HG03432 (cell line): ENCODE data around the gene CHD9NB.

Experiments used
- ATAC-seq: cut with Tn5 transposase; IDR thresholded peaks from one replicate; pipeline ENCODE4 v1.9.1; 2021; ENCODE audit warnings: mild to moderate bottlenecking, moderate library complexity; ENCODE audit not compliant: unreplicated experiment

The CHD9NB gene

DNA sequence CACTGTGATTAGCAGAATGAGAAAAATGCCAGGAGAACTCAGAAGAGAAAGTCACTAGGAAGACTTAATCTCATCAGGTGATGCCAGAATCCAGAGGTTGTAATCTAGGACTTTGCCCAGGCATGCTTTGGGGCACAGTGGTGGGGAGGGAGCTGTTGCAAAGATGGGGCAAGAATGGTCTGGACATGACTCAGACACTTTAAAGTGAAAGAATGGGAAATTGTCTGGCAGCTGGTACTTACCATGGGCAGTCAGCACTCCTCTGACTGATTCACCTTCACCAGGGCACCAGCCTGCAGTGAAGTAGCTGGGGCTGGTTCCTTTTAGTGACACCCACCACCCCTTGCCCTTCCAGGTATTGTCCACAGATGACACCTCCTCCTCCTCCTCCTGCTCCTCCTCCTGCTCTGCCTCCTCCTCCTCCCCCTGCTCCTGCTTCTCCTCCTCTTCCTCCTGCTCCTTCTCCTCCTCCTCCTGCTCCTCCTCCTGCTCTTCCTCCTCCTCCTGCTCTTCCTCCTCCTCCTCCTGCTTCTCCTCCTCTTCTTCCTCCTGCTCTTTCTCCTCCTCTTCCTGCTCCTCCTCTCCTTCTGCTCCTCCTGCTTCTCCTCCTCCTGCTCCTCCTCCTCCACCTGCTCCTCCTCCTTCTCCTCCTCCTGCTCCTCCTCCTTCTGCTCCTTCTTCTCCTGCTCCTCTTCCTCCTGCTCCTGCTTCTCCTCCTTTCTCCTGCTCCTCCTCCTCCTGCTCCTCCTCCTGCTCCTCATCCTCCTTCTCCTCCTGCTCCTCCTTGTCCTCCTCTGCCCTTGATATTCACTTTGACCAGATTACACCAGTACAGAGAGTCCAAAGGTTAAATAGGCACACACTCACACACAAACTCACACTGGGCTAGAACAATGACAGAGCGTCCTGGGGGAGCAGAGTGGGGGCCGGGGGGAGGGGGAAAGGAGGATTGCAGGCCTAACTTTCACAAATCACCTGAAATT is at the start of gene CHD9NB:
Gene CHD9NB, minus strand, starts transcription at position 379 of the 983 bp plus-strand sequence. CDS start 8,739 bp downstream, outside the sequence.
- peak; percentile 43 for ATAC-seq

- no peak for ATAC-seq
Observed at GRCh38 chr16:53100889-53101288, 48.2 kb upstream of the CHD9NB start.

DNA sequence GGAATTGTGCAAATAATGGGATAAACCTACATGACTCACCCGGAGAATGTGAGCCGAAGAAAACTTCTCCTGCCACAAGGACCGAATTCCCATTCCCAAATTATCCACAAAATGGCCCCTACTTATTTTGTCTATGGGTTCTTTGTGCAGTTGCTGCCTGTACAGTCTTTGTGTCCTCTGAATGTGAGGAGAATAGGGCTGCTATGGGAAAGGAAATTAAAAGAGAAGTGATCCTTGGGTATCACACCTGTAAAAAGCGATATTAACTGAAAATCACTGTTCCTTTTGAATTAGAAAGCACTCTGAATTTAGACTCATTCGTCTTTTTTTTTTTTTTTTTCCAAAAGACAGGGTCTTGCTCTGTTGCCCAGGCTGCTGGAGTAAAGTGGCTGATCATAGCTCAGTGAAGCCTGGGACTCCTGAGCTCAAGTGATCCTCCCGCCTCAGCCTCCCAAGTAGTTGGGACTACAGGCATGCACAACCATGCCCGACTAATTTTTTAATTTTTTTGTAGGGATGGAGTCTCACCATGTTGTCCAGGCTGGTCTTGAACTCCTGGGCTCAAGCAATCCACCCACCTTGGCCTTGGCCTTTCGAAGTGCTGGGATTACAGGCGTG is 47.5 kb upstream of the CHD9NB start:
- no peak for ATAC-seq

GRCh38 chr16:53099318-53100130 is 46.8 kb upstream of the CHD9NB start:
- peak; percentile 63 for ATAC-seq

DNA sequence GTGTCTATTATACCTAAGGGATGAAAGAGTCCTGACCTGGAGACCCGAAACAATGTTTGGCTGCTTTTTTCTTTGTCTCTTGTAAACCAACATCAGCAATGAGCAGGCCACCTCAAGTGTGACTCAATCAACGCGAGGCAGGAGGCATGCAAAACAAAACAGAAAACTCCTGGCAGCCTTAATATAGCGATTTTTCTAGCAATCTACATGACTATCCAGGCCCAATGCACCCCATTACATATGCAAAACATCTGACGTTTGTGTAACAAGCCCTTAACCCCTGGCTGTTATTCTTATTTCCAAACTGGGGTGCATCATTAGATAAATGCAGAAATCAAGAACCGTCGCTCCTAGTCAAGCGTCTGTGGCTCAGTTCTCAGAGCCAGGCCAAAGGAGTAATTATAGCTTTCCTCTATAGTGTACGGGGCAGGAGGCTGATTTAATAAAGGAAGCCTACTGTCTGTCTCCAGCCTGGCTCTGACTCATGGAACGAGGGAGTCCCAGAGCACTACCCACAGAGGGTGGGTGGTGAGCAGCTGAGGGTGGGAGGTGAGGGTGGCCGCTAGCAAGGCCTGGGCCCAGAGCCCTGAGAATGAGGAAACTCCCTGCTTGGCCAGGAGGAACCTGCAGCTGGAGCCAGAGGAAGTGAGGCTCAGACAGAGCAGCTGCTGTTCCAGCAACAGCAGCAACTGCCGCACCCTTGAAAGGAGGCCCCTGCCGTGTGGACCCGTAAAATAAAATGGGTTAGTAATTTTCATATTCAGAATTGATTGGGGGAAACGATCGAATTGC is 46.0 kb upstream of the CHD9NB start:
- ATAC-seq: peak; percentile 70

DNA sequence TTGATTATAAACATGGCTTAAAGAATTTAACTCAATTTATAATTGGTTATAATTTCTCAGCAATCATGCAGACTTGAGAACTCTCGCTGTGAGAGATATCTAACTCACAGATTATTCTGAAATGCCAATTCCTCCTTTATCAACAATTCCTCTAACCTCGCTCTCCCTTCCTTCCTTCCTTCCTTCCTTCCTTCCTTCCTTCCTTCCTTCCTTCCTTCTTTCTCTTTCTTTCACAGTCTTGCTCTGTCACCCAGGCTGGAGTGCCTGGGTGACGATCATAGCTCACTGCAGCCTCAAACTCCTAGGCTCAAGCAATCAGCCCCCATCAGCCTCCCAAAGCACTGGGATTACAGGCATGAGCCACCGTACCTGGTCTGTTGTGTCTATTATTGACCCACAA is 44.5 kb upstream of the CHD9NB start:
- no peak for ATAC-seq

GRCh38 chr16:53094013-53094630 is 41.4 kb upstream of the CHD9NB start:
- ATAC-seq: peak; percentile 38

GRCh38 chr16:53093162-53093744 is 40.6 kb upstream of the CHD9NB start:
- ATAC-seq: no peak

GRCh38 chr16:53092284-53092683 is 39.6 kb upstream of the CHD9NB start:
- no peak for ATAC-seq

DNA sequence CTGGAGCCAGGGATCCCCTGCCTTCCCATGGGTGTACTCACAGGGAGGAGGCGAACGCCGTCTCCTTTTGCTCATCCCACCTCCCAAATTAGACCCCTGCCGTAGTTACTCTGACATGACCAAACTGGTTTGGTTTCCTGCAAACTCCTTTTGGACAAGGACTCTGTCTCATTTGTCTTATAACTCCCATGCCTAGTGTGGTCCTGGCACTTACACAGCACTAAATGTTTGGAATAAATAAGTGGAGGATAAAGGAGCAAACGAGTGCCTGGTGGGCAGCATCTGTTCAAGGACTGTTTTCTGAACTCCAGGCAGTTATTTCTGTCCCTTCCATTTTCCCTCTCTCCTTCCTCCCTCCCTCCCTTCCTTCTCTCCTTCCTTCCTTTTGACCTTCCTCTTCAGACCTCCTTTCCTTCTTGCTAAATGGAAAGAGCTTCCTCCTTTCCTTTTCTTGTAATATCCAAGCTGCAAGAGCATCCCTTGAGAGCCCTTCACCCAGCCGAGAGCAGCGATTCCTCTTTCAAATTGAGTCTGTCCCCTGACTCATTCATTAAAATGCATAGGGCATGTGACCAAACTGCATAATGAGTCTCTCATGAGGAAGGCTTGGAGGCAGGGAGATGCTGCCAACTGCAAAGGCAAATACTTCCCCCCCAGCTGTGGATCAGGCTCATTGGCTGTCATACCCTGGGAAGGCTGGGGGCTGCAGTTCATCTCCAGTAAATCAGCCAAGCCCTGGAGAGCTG is 38.9 kb upstream of the CHD9NB start:
- ATAC-seq: peak; percentile 72

- ATAC-seq: peak; percentile 68
Observed at GRCh38 chr16:53090591-53091411, 38.1 kb upstream of the CHD9NB start.

GRCh38 chr16:53090286-53090590 is 37.5 kb upstream of the CHD9NB start:
- ATAC-seq: no peak

GRCh38 chr16:53089434-53090285 is 37.0 kb upstream of the CHD9NB start:
- ATAC-seq: no peak

DNA sequence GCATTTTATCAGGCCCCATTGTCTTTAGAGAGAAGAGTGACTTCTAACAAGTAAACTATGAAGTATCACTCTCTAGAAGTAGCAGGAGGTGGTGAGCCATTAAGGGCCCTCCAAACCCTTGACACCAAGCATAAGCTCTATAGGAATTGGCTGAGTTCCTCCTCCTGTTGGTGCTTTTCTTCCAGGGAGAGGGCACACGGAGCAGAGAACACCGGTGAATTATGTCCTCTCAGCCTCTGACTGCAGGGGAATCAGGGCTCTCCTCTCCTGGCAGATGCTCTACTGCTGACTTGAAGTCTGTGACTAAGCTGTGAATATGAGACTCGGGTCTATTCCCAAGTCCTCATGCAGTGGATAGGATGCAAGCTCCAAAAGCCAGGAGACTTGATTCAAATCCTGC is 34.4 kb upstream of the CHD9NB start:
- ATAC-seq: no peak

DNA sequence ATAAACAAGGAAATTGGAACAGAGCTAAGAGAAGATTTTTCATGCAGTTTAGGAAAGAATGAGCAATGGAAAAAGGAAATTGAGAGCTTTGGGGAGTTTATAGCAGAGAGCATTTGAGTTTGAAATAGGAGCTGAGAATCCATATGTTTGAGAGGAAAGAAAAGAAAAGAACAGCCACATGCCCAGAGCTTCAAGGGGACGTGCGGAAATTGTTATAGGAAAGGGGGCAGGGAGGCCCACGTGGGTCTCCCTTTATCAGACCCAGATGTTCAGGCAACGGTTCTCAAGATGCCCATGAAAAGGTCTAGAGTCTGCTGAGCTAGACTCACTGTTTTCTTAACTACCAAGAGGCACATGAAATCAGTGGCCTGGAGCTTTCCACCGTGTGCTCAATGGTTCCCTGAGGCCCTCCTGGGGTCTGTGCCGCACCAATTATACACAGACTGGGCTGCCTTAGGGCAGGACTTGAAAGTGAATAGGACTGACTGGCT is 33.3 kb upstream of the CHD9NB start:
- no peak for ATAC-seq

GRCh38 chr16:53085369-53085843 is 32.7 kb upstream of the CHD9NB start:
- ATAC-seq: no peak

DNA sequence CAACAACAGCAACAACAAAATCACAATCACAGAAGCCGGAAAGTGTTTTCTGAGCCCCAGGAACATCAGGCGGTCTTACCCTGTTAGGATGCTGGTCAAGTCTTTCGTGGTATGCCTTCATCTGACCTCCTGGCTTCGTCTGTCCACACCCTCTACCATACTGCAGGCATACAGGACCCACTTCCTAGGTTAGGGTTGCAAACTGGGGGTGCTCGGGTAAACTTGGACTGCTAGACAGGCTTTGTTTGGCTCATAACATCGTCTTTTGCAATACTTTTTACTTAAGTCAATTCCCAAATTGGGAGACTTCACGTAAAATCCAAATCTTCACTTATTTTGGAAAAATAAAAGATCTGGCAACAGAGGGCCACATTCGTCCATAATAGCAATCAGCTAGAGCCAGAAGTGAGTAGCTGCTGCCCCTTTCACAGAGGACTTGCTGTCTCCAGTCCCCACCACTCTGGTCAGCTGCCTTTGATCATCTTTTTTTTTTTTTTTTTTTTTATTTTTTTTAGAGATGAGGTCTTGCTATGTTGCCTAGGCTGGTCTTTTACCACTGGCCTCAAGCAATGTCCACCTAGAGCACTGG is 32.1 kb upstream of the CHD9NB start:
- no peak for ATAC-seq
